IPS-NIHi11 (cell line): ENCODE data around the gene SEC22A.
"Not testable (repeated sequence)": the region's sequence is repeated elsewhere in the genome, so short reads cannot be mapped to it uniquely, and the experiment has no call there.

Experiments
- DNase-seq: peaks from one replicate; pipeline ENCODE4 v3.0.0; 2012; ENCODE audit warnings: mixed read lengths, low spot score

SEC22A gene

DNA sequence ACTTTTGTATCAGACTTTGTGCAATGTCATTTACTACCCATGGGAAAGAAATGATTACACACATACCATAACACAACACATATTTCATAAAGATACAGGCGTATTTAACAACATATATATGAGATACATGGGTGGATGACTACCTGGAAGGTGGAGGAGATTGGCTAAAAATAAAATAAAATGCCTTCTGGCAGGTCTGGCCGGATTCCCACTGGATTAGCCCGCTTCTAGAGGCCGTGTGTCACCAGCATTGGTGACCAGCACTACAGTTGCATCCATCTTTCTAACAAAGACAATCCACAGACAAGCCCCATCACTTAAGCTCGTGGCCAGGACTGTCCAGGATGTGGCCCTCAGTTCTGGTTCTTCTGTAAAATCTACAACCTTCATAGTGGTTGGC is 21.0 kb upstream of the SEC22A start:
- no peak for DNase-seq

GRCh38 chr3:123186695-123187094 is 15.0 kb upstream of the SEC22A start:
- no peak for DNase-seq

GRCh38 chr3:123188058-123188457 is 13.7 kb upstream of the SEC22A start:
- DNase-seq = no peak

DNA sequence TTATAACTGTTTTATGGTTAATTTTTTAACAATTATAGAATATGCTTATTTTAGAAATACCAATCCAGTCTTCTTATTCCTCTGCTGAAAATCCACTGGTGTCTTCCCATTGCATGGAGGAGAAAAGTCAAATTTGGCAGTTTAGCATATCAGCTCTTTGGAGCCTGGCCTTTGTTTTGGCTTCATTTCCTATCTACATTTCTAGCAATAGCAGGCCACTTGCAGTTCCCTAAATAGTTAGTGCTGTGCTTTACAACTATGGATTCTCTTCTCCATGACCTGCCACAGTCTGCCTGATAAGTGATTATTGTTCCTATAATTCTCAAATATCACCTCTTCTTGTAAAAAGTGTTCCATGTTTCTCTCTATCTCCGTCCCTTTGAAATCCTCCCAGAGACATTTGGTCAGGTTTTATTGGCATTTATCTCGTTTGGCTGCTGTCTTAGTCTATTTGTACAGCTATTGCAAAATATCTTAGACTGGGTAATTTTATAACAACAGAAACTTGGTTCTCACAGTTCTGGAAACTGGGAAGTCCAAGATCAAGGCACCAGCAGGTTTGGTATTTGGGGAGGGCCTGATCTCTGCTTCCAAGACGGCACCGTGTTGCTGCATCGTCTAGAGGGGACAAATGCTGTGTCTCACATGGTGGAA is 8.2 kb upstream of the SEC22A start:
- DNase-seq = no peak

- peak; percentile 78 for DNase-seq
These were observed 7.2 kb upstream of the SEC22A start for GRCh38 chr3:123194552-123194951.

DNA sequence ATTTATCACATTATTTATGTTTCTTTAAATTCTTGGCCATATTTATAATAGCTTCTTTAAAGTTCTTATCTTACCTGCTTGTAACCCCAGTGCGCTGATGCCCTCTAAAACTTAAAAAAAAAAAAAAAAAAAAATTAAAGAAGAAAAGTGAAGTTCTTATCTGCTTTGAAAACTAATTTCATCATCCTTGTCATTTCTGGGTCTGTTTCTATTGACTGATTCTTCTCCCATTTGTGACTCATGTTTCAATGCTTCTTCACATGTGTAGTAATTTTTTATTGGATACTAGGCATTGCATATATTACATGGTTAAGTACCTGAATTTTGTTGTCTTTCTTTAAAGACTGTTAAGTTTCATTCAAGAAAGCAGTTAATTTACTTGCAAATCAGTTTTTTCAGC is 3.4 kb upstream of the SEC22A start:
- no peak for DNase-seq

DNA sequence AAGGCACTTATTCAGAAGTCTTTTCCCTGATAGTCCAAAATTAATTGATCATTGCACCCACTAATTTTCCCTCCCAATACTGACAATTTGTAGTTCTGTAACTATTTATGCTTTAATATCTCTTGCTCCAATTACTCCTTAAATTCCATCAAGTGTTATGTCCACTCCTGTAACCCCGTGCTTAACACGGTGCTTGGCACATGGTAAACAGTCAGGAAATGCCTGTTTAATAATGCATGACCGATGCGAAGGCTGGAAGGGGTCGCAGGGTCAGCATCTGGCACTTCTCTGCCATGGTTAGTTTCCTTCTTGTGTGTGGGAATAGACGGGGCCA is 553 bp upstream of the SEC22A start:
- DNase-seq = no peak

- DNase-seq = peak; percentile 35
These were observed 708 bp downstream of the SEC22A start for GRCh38 chr3:123202451-123202850.

- no peak for DNase-seq
These were observed 17.2 kb downstream of the SEC22A start for GRCh38 chr3:123218990-123219389.

DNA sequence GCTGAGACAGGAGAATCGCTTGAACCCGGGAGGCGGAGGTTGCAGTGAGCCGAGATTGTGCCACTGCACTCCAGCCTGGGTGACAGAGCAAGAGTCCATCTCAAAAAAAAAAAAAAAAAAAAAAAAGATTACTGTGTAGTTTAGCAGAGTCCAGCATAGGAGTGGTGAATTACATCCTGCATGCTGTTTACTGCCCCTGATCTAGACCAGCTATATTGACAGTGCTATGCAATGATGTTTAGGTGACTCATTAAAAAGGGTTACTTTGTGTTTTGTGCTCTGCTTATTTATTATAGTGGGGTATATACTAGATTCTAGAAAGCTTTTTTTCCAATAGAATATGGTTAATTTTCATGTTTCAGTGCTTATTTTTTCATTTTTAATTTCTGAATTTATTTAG is 19.6 kb downstream of the SEC22A start:
- DNase-seq = not testable (repeated sequence)

DNA sequence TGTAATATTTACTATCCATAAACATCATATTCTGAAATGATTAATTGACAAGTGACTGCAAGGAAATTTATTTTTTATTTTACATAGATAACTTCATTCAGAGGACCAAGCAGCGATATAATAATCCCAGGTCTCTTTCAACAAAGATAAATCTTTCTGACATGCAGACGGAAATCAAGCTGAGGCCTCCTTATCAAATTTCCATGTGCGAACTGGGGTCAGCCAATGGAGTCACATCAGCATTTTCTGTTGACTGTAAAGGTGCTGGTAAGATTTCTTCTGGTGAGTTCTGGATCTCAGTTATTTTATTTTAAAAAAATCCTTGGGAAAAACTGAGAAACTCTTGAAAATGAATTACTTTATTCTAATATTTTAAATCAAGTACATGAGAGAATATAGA is 23.3 kb downstream of the SEC22A start:
- DNase-seq = no peak

DNA sequence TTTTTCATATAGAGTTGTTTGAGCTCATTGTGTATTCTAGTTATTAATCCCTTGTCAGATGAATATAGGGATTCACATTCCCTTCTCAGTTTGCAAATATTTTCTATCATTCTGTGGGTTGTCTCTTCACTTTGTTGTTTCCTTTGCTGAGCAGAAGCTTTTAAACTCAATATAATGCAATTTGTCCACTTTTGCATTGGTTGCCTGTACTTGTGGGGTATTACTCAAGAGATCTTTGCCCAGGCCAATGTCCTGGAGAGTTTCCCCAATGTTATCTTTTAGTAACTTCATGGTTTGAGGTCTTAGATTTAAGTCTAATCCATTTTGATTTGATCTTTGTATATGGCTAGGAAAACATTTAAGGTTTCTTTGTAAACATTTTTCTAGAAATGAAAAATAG is 24.8 kb downstream of the SEC22A start:
- DNase-seq = no peak

GRCh38 chr3:123229145-123229544 is 27.4 kb downstream of the SEC22A start:
- DNase-seq = no peak

DNA sequence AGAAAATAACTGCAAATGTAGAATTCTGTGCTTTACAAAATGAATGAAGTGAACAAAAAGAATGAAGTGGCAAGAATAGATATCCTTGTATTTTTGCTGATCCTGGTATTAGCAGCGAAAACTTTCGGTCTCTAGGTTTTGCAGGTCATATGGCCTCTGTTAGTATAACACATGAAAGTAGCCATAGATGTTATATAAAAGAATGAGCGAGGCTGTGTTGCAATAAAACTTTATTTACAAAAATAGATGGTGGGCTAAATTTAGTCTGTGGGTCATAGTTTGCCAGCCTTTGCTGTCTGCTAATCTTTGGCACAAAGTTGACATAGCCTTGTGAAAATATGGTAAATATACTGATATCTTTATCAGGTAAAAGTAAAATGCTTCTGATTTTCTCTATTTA is 35.2 kb downstream of the SEC22A start:
- no peak for DNase-seq

DNA sequence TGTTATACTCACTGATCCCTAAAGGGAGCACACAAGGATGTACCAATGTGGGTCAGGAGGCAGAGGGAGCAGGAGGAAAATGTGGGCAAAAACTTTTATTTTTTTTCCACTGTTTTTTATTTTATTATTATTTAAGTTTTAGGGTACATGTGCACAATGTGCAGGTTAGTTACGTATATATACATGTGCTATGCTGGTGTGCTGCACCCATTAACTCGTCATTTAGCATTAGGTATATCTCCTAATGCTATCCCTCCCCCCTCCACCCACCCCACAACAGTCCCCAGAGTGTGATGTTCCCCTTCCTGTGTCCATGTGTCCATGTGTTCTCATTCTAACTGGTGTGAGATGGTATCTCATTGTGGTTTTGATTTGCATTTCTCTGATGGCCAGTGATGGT is 37.4 kb downstream of the SEC22A start:
- not testable (repeated sequence) for DNase-seq

DNA sequence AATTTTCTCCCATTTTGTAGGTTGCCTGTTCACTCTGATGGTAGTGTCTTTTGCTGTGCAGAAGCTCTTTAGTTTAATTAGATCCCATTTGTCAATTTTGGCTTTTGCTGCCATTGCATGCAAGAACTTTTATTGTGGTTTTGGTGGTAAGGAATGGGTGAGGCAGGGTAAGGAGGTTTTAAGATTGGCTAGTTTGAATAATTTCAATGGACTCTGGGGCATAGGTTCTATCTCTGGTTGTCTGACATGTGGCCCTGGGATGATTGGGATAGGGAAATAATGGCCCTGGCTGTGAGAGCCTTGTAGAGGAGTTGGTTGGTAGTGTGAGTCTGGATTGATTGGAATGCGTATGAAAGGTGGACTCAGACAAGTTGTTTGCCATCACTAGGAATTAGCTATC is 38.0 kb downstream of the SEC22A start:
- DNase-seq = no peak

GRCh38 chr3:123244128-123244527 is 42.4 kb downstream of the SEC22A start:
- peak; percentile 23 for DNase-seq

DNA sequence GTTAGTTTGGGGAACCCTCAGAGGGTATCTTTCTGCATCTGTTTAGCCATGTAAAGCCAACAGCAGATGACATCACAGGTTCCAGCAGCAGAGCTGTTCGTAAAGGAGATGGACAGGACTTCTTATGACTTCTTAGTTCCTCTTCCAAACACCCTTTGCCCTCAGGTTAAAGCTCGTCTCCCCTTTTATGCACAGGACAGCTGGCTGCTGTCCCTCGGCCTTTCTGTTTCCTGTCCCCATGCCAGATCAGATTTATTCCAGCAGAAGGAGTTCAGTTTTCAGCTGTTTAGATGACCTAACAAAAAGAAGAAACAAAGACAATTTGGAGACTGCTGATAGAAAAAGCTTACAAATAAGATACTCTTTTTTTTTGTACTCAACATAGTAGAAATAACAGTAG is 45.1 kb downstream of the SEC22A start:
- no peak for DNase-seq

- DNase-seq = no peak
These were observed 54.5 kb downstream of the SEC22A start for GRCh38 chr3:123256256-123256655.

DNA sequence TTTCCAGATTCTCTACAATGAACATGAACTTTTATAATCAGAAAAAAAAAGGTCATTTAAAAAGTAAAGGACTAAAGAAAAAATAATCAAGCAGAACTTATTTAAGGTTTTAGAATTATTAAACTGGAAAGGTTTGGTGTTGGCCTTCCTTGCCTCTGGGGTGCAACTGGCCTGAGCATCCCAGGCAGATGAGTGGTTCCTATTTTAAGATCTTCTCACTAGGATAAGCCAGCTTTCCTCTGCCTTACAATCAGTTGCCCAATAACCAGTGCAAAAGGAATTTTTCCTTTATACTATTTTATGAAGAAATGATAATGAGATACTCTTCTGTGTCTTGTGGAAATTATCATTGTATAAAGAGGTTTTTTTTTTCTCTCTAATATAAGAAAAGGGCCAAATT is 56.6 kb downstream of the SEC22A start:
- no peak for DNase-seq

DNA sequence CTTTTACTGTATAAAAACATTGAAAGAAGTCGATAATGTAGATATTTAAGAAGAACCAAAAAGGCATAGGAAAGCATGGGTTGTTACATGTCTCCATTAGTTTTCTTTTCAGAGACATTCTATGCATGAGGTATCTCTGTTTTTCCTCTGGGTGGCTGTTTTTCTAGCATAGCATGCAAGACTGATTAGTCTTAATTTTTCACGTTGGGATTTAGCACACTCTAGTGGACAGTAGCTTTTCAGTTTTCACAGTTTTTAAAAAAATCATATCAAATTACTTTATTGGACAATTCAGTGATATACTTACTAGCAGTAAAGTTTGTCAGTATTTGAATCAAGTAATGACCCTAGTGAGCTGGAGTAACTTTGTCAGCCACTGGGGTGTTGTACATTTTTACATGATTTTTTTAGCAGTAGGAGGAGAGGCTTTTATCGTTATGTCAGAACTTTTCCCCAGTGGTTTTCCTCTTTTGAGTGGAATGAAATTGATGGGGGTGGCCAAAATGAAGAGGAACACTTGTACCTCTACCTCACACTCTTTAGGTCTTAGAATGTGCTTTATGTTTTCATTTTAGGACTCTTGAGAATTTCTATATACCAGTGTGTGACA is 57.2 kb downstream of the SEC22A start:
- no peak for DNase-seq

GRCh38 chr3:123261666-123262065 is 59.9 kb downstream of the SEC22A start:
- DNase-seq = no peak

DNA sequence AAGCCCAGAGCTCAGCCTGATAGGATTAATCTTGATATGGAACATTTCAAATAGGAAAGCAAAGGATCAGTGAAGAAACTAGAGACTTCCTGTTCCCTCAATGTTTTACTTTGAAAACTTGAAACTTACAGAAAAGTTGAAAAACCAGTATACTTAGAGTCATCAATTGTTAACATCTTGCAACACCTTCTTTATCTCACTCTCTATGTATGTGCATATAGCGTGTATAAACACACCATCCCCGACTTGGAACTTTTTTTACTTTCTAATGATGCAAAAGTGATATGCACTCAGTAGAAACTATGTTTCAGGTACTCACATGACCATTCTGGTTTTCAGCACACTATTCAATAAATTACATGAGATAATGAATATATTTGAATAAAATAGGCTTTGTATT is 60.5 kb downstream of the SEC22A start:
- no peak for DNase-seq

DNA sequence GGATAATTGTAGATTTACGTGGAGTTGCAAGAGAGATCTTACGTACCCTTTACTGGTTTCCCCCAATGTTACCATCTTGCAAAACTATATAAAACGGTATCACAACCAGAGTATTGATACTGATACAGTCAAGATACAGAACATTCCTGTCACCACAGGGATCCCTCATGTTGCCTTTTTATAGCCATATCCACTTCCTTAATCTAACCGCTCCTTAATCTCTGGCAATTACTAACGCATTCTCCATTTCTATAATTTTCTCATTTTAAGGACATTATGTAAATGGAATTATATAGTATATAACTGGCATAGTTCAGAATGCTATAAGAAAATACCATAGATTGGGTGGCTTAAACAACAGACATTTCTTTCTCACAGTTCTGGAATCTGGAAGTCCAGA is 61.1 kb downstream of the SEC22A start:
- DNase-seq = no peak
